ENCODE results near the gene RBP2. TPM values are rescaled to one million over a fixed set of nuclear protein-coding genes. Genes with fewer than 3 reads are reported as not detected.

Gene RBP2
- total RNA-seq, 4 donors from 2014 or later: not detected

- DNase-seq (no peak), ATAC-seq (no peak)
- no peaks in the 10 kb centered on the region for H3K9me3 ChIP-seq
- intact Hi-C loops (cut with DNase I; ENCODE audit: low total_unique reads) (no loop called here), in situ Hi-C loops (cut with MboI; ENCODE audit: low sequenced_read_pairs in 4 of 4) (no loop called here)
- H3K27ac ChIP-seq: no peak overlapping the region
- H3K4me1 ChIP-seq: no peaks in the 10 kb centered on the region
- H3K27me3 ChIP-seq: no peaks in the 10 kb centered on the region
- TF ChIP-seq, protein P1, sequence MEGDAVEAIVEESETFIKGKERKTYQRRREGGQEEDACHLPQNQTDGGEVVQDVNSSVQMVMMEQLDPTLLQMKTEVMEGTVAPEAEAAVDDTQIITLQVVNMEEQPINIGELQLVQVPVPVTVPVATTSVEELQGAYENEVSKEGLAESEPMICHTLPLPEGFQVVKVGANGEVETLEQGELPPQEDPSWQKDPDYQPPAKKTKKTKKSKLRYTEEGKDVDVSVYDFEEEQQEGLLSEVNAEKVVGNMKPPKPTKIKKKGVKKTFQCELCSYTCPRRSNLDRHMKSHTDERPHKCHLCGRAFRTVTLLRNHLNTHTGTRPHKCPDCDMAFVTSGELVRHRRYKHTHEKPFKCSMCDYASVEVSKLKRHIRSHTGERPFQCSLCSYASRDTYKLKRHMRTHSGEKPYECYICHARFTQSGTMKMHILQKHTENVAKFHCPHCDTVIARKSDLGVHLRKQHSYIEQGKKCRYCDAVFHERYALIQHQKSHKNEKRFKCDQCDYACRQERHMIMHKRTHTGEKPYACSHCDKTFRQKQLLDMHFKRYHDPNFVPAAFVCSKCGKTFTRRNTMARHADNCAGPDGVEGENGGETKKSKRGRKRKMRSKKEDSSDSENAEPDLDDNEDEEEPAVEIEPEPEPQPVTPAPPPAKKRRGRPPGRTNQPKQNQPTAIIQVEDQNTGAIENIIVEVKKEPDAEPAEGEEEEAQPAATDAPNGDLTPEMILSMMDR (IDR thresholded peaks at IDR 0.05 in 4 of 5, conservative IDR thresholded peaks at IDR 0.05 in 1 of 5): no peak
- no peak for TF ChIP-seq POLR2A (IDR thresholded peaks at IDR 0.05)
- no peaks in the 10 kb centered on the region for H3K36me3 ChIP-seq
- no peak overlapping the region for H3K4me3 ChIP-seq
Observed at GRCh38 chr3:139491027-139491700, 14.8 kb upstream of the RBP2 start.

DNA sequence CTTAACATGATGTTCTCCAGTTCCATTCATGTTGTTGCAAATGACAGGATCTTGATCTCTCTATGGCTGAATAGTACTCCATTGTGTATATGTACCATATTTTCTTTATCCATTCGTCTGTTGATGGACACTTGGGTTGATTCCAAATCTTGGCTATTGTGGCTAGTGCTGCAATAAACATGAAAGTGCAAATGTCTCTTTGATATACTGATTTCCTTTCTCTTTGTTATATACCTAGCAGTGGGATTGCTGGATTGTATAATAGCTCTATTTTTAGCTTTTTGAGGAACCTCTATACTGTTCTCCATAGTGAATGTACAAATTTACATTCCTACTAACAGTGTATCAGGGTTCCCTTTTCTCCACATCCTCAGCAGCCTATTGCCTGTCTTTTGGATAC lies 5.9 kb upstream of the RBP2 start:
- in situ Hi-C loops (cut with MboI; ENCODE audit: low sequenced_read_pairs in 4 of 4) (no loop called here), intact Hi-C loops (cut with DNase I; ENCODE audit: low total_unique reads) (no loop called here)

GRCh38 chr3:139481116-139481515 lies 4.8 kb upstream of the RBP2 start:
- H3K4me3 ChIP-seq: no peak overlapping the region
- no peak for DNase-seq

More for the DNA sequence above, 5.9 kb upstream of the RBP2 start:
- H3K36me3 ChIP-seq: no peaks in the 10 kb centered on the region
- H3K4me3 ChIP-seq: no peak overlapping the region
- no peak for ATAC-seq
- no peak for DNase-seq
- H3K27me3 ChIP-seq: no peaks in the 10 kb centered on the region
- no peak for TF ChIP-seq POLR2A (IDR thresholded peaks at IDR 0.05)
- TF ChIP-seq, protein P1 (IDR thresholded peaks at IDR 0.05 in 4 of 5, conservative IDR thresholded peaks at IDR 0.05 in 1 of 5): no peak
- H3K4me1 ChIP-seq: no peaks in the 10 kb centered on the region
- no peaks in the 10 kb centered on the region for H3K9me3 ChIP-seq
- H3K27ac ChIP-seq: no peak overlapping the region

DNA sequence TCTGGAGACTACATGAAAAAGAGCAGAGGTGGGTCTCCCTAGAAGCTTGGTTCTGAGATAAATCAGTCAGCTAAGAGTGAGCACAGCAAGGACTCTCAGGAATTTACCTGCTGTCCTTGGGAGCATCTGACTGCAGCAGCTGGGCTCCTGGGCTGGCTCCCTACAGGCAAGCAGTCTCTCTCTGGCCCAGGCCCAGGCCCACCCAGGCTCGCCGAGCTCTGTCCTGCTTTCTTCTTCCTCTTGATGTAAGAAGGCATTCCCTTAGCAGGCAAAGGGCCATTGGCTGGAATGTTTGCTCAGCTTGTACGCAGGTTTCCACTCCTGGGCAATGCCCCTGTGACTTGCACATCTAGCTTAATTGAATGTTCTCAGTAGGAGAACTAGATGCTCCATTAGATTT lies 4.3 kb upstream of the RBP2 start:
- Histone ChIP-seq H3K4me3 (no peak overlapping the region), H3K27me3 (no peaks in the 10 kb centered on the region), H3K9me3 (no peaks in the 10 kb centered on the region), H3K36me3 (no peaks in the 10 kb centered on the region), H3K4me1 (no peaks in the 10 kb centered on the region), H3K27ac (no peak overlapping the region)
- DNase-seq: no peak
- TF ChIP-seq, protein P1 (IDR thresholded peaks at IDR 0.05 in 4 of 5, conservative IDR thresholded peaks at IDR 0.05 in 1 of 5): no peak
- no peak for TF ChIP-seq POLR2A (IDR thresholded peaks at IDR 0.05)
- intact Hi-C loops (cut with DNase I; ENCODE audit: low total_unique reads) (no loop called here), in situ Hi-C loops (cut with MboI; ENCODE audit: low sequenced_read_pairs in 4 of 4) (no loop called here)
- ATAC-seq: no peak

More at GRCh38 chr3:139481116-139481515, 4.8 kb upstream of the RBP2 start:
- intact Hi-C loops (cut with DNase I; ENCODE audit: low total_unique reads) (no loop called here), in situ Hi-C loops (cut with MboI; ENCODE audit: low sequenced_read_pairs in 4 of 4) (no loop called here)
- Histone ChIP-seq H3K9me3 (no peaks in the 10 kb centered on the region), H3K4me1 (no peaks in the 10 kb centered on the region), H3K27ac (no peak overlapping the region), H3K27me3 (no peaks in the 10 kb centered on the region), H3K36me3 (no peaks in the 10 kb centered on the region)
- no peak for TF ChIP-seq POLR2A (IDR thresholded peaks at IDR 0.05)
- TF ChIP-seq, protein P1 (IDR thresholded peaks at IDR 0.05 in 4 of 5, conservative IDR thresholded peaks at IDR 0.05 in 1 of 5): no peak
- no peak for ATAC-seq

Data from gastrocnemius medialis (tissue), 4 donors.